ENCODE data around the gene SON.
"Not testable (repeated sequence)": the region's sequence is repeated elsewhere in the genome, so short reads cannot be mapped to it uniquely, and the experiment has no call there.

The SON gene

DNA sequence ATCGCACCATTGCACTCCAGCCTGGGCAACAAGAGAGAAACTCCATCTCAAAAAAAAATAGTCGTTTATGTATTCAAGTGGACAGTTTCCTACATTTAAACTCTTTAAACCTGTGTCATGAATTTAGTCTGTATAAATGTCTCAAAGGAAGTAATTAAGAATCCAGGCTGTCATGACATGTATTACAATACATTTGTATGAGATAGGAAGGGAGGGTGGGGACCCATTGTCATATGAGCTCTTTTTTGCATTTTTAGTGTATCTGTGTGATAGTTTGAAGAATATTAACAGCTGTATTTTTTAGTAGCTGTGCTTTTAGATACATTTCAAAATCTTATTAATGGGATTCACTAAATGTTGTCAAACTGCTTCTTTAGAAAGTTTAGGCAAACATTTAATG lies 25.6 kb downstream of the SON start:
- H3K36me3 ChIP-seq (ENCODE audit: control insufficient read depth, insufficient read depth, low read length) = peaks cover 9% of the 10 kb centered on the region
- DNase-seq (ENCODE audit: extremely low read depth, insufficient read length) = no peak
- TF ChIP-seq, protein P1, sequence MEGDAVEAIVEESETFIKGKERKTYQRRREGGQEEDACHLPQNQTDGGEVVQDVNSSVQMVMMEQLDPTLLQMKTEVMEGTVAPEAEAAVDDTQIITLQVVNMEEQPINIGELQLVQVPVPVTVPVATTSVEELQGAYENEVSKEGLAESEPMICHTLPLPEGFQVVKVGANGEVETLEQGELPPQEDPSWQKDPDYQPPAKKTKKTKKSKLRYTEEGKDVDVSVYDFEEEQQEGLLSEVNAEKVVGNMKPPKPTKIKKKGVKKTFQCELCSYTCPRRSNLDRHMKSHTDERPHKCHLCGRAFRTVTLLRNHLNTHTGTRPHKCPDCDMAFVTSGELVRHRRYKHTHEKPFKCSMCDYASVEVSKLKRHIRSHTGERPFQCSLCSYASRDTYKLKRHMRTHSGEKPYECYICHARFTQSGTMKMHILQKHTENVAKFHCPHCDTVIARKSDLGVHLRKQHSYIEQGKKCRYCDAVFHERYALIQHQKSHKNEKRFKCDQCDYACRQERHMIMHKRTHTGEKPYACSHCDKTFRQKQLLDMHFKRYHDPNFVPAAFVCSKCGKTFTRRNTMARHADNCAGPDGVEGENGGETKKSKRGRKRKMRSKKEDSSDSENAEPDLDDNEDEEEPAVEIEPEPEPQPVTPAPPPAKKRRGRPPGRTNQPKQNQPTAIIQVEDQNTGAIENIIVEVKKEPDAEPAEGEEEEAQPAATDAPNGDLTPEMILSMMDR (IDR thresholded peaks at IDR 0.05; ENCODE audit: insufficient read depth, low read length, poor library complexity, severe bottlenecking) = no peak
- H3K4me3 ChIP-seq (replicated peaks; ENCODE audit: low read depth, low read length) = no peak overlapping the region
- H3K27me3 ChIP-seq (replicated peaks; ENCODE audit: control insufficient read depth, insufficient read depth, low read length) = no peaks in the 10 kb centered on the region

DNA sequence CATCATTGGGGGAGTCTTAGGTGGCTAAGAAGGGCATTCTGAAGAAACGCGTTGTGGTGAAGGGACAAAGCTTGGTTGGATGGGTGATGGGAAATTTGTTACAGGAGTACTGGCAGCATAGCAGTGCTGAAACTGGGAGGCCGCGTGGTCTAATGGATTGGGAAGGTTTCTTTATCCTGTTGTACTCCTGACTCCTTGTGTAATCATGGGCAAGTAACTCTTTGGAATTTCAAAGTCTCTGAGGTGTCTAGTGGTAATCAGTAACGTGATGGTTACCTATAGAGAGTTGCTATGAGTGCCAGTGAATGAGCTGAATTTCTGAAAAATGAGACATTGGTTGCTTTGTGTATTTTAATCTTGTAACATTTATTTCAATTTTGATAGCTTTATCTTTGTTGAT lies 27.2 kb downstream of the SON start:
- Histone ChIP-seq H3K4me3 (replicated peaks; ENCODE audit: low read depth, low read length) (no peak overlapping the region), H3K36me3 (ENCODE audit: control insufficient read depth, insufficient read depth, low read length) (peaks cover 14% of the 10 kb centered on the region), H3K27me3 (replicated peaks; ENCODE audit: control insufficient read depth, insufficient read depth, low read length) (no peaks in the 10 kb centered on the region)
- TF ChIP-seq, protein P1 (IDR thresholded peaks at IDR 0.05; ENCODE audit: insufficient read depth, low read length, poor library complexity, severe bottlenecking) = no peak
- DNase-seq (ENCODE audit: extremely low read depth, insufficient read length) = no peak

DNA sequence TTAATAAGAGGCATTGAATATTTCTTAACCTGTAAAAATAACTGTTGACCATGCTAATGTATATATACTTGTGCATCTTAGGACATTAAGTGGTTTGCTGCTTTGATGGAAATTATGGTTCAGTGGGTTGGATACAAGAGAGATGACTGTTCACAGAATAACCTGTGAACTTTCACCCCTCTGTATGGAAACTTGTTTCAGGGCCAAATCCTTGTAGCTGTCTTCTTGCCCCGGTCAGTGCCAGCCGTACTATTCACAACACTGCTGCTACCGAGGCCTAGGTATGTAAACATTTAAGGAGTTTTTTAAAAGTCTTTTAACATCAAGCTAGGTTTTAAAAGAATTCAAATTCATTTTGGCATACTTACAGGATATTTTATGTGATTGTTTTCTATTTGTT lies 29.5 kb downstream of the SON start:
- TF ChIP-seq, protein P1 (IDR thresholded peaks at IDR 0.05; ENCODE audit: insufficient read depth, low read length, poor library complexity, severe bottlenecking) = no peak
- peaks cover 20% of the 10 kb centered on the region for H3K36me3 ChIP-seq (ENCODE audit: control insufficient read depth, insufficient read depth, low read length)
- DNase-seq (ENCODE audit: extremely low read depth, insufficient read length) = no peak
- no peak overlapping the region for H3K4me3 ChIP-seq (replicated peaks; ENCODE audit: low read depth, low read length)
- H3K27me3 ChIP-seq (replicated peaks; ENCODE audit: control insufficient read depth, insufficient read depth, low read length) = no peaks in the 10 kb centered on the region

DNA sequence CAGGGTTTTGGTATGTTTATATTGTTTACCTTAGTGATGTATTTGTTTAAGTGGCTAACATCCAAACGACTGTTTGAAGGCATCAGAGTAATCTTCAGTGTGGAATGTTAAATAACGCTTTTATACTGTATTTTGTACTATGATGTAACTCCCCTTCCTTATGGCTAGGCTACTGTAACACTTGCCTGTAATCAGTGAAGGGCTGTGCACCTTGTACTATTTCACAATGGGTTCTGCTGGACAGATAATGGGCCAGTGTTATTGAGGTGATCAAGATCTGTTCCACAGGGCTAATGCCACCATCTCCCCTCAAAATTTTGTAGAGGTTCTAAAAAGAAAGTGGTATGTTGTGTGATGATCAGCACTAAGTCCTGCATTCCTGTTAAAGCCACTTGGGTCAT lies 33.9 kb downstream of the SON start:
- H3K36me3 ChIP-seq (ENCODE audit: control insufficient read depth, insufficient read depth, low read length) = peaks cover 12% of the 10 kb centered on the region
- not testable (repeated sequence) for H3K4me3 ChIP-seq (replicated peaks; ENCODE audit: low read depth, low read length); DNase-seq (ENCODE audit: extremely low read depth, insufficient read length); H3K27me3 ChIP-seq (replicated peaks; ENCODE audit: control insufficient read depth, insufficient read depth, low read length)

DNA sequence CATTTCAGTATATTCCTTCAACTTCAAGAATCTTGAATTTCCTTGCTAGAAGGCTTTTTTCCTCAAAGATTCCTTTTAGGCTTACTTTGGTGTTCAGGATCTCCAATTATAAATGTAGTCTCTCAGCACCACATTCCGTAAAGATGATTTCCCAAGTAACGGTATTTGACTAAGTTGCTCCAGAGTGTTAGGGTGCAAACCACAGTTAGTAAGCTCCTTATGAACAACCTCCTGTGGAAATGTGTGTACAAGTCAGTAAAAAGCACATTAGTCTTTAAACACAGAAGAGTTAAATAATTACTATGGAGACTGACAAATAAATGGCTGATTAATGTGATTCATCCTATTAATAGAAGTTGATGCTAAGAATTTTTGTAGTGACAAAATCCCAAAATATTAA lies 35.4 kb downstream of the SON start:
- H3K36me3 ChIP-seq (ENCODE audit: control insufficient read depth, insufficient read depth, low read length) = peaks cover 13% of the 10 kb centered on the region
- no peak overlapping the region for H3K4me3 ChIP-seq (replicated peaks; ENCODE audit: low read depth, low read length)
- TF ChIP-seq, protein P1 (IDR thresholded peaks at IDR 0.05; ENCODE audit: insufficient read depth, low read length, poor library complexity, severe bottlenecking) = no peak
- no peaks in the 10 kb centered on the region for H3K27me3 ChIP-seq (replicated peaks; ENCODE audit: control insufficient read depth, insufficient read depth, low read length)
- DNase-seq (ENCODE audit: extremely low read depth, insufficient read length) = no peak

DNA sequence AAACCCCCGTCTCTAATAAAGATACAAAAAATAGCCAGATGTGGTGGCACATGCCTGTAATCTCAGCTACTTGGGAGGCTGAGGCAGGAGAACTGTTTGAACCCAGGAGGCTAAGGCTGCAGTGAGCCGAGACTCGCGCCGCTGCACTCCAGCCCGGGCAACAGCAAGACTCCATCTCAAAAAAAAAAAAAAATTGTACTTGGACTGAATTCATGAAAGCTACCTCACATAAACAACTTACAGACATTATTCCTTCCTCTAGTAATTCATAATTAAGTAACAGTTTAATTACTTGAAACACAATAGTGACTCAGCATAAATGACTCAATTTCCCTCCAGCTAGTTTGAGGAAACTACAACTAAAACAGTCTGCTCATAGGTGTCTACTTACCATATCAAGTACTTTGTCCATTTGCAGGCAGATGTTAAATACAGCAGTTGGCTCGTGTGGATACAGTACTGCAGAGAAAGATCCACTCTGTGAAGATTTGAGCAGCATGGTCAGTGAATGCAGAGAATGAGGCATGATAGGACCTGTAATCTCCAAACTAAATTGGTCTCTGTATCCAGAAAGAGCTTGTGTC lies 36.2 kb downstream of the SON start:
- Histone ChIP-seq H3K36me3 (ENCODE audit: control insufficient read depth, insufficient read depth, low read length) (peaks cover 11% of the 10 kb centered on the region), H3K27me3 (replicated peaks; ENCODE audit: control insufficient read depth, insufficient read depth, low read length) (no peaks in the 10 kb centered on the region), H3K4me3 (replicated peaks; ENCODE audit: low read depth, low read length) (no peak overlapping the region)
- DNase-seq (ENCODE audit: extremely low read depth, insufficient read length) = no peak
- TF ChIP-seq, protein P1 (IDR thresholded peaks at IDR 0.05; ENCODE audit: insufficient read depth, low read length, poor library complexity, severe bottlenecking) = no peak

All from GM06990 (cell line).